ENCODE results near the gene EXOC3. TPM values are rescaled to one million over a fixed set of nuclear protein-coding genes. Genes with fewer than 3 reads are reported as not detected.

The EXOC3 gene
- total and polyA plus RNA-seq, 11 donors: 20.6 to 45.5 (median 42.8) TPM

GRCh38 chr5:463301-463700, 20.3 kb downstream of the EXOC3 start:
- no peaks in the 10 kb centered on the region for H3K9me3 ChIP-seq
- no peaks in the 10 kb centered on the region for H3K27me3 ChIP-seq
- intact Hi-C loops (cut with DNase I): no loop called here
- 80 to 87% (median 81%) methylated on average over 7 of the region's 7 CpGs for WGBS, 4 donors
- ATAC-seq: no peak
- H3K4me3 ChIP-seq: no peak overlapping the region
- no peak for TF ChIP-seq POLR2A (IDR thresholded peaks at IDR 0.05)
- no peak for TF ChIP-seq CTCF (IDR thresholded peaks at IDR 0.05)
- H3K27ac ChIP-seq: no peak overlapping the region
- H3K36me3 ChIP-seq: peaks cover 0 to 87% (median 77%) of the 10 kb centered on the region in 9 donors
- no peaks in the 10 kb centered on the region for H3K4me1 ChIP-seq
- peak in 2 of 5 donors; percentile 8 to 12 for DNase-seq

- H3K27ac ChIP-seq: no peak overlapping the region
- no peaks in the 10 kb centered on the region for H3K9me3 ChIP-seq
- no peaks in the 10 kb centered on the region for H3K4me1 ChIP-seq
- no peak for TF ChIP-seq CTCF (IDR thresholded peaks at IDR 0.05)
- DNase-seq (peak in 3 of 5 donors; percentile 11 to 49 (median 18)), ATAC-seq (no peak)
- 66 to 79% (median 69%) methylated on average over 18 of the region's 18 CpGs for WGBS, 4 donors
- peaks cover 0 to 80% (median 72%) of the 10 kb centered on the region in 9 donors for H3K36me3 ChIP-seq
- intact Hi-C loops (cut with DNase I): no loop called here
- no peak overlapping the region for H3K4me3 ChIP-seq
- H3K27me3 ChIP-seq: no peaks in the 10 kb centered on the region
Observed at GRCh38 chr5:463952-464351, 21.0 kb downstream of the EXOC3 start.

- TF ChIP-seq POLR2A (IDR thresholded peaks at IDR 0.05) (no peak), CTCF (IDR thresholded peaks at IDR 0.05) (no peak)
- Histone ChIP-seq H3K27ac (no peak overlapping the region), H3K27me3 (no peaks in the 10 kb centered on the region), H3K36me3 (peaks cover 0 to 75% (median 68%) of the 10 kb centered on the region in 9 donors), H3K4me3 (no peak overlapping the region), H3K9me3 (no peaks in the 10 kb centered on the region), H3K4me1 (no peaks in the 10 kb centered on the region)
- DNase-seq (peak in 2 of 5 donors; percentile 14 to 31), ATAC-seq (no peak)
- WGBS, 4 donors: 87 to 92% (median 91%) methylated on average over 19 of the region's 19 CpGs
- intact Hi-C loops (cut with DNase I): no loop called here
Observed at GRCh38 chr5:464446-464842, 21.5 kb downstream of the EXOC3 start.

GRCh38 chr5:464843-465590, 22.0 kb downstream of the EXOC3 start:
- Histone ChIP-seq H3K27ac (no peak overlapping the region), H3K4me1 (no peaks in the 10 kb centered on the region), H3K36me3 (peaks cover 0 to 74% (median 63%) of the 10 kb centered on the region in 9 donors), H3K27me3 (no peaks in the 10 kb centered on the region), H3K9me3 (no peaks in the 10 kb centered on the region), H3K4me3 (no peak overlapping the region)
- intact Hi-C loops (cut with DNase I): no loop called here
- ATAC-seq (peak in 2 of 4 donors; percentile 10 to 18), DNase-seq (peak in 3 of 5 donors; percentile 14 to 70 (median 24))
- TF ChIP-seq CTCF (IDR thresholded peaks at IDR 0.05) (no peak), POLR2A (IDR thresholded peaks at IDR 0.05) (no peak)
- WGBS, 4 donors: 94 to 97% (median 96%) methylated on average over 49 to 63 of the region's 63 CpGs
